GM12878 (cell line): Measurements from ENCODE around the gene KIAA1217. TPM values are rescaled to one million over a fixed set of nuclear protein-coding genes. Genes with fewer than 3 reads are reported as not detected.

ENCODE experiments used
- ATAC-seq: fragments of 200-7000 bp; cut with Tn5 transposase; 3 replicates; pipeline ENCODE4 v1.9.1; 2020; ENCODE audit warnings: mild to moderate bottlenecking, moderate library complexity
- BruUV-seq: library from RNA; stranded (reverse); fragments of 400-500 nt; replicated peaks from 2 replicates; lab custom pipeline; 2021; lab: Mats Ljungman, UMichigan
- CTCF ChIA-PET: fragments of 300-600 bp; sonication (Branson Sonifier 250); formaldehyde crosslinking; extraction: SDS; loops from one replicate; lab custom pipeline; 2021; ENCODE audit warnings: inconsistent platforms; lab: Yijun Ruan, JAX
- POLR2A ChIA-PET: fragments of 350-600 bp; formaldehyde crosslinking; extraction: SDS; loops from one replicate; lab custom pipeline; 2021; ENCODE audit warnings: inconsistent platforms; lab: Charles Lee
- RAD21 ChIA-PET: fragments of 300-600 bp; sonication (Branson Sonifier 250); formaldehyde crosslinking; loops from one replicate; lab custom pipeline; 2023; ENCODE audit warnings: antibody characterized with exemption; ENCODE audit not compliant: unreplicated experiment; lab: Charles Lee
- SMC1A ChIA-PET: fragments of 300-600 bp; sonication (Branson Sonifier 250); formaldehyde crosslinking; loops from one replicate; lab custom pipeline; 2023; ENCODE audit not compliant: unreplicated experiment, uncharacterized antibody; lab: Charles Lee
- DNase-seq: peaks from one replicate; pipeline ENCODE4 v3.0.0-alpha.2; 2011; ENCODE audit warnings: low read depth, low spot score
- FAIRE-seq: peaks from 3 replicates; lab custom pipeline; 2011; peaks lifted over from hg19 to GRCh38; lab: Jason Lieb, UNC
- H2AFZ ChIP-seq: 2 replicates; pipeline ENCODE4 v1.6.0; 2011; ENCODE audit warnings: low read depth, low read length, control low read depth; ENCODE audit not compliant: control insufficient read depth
- H3K27ac ChIP-seq: 2 replicates; pipeline ENCODE4 v1.5.1; 2011; ENCODE audit warnings: control low read depth; ENCODE audit not compliant: control insufficient read depth, insufficient read depth
- H3K27me3 ChIP-seq, 2 experiments: replicated peaks in 1 of 2; 2 replicates each; pipeline versions ENCODE4 v1.6.0 to v1.6.1; 2011; ENCODE audit warnings: low read length in 1 of 2; ENCODE audit not compliant: control insufficient read depth in 2 of 2, insufficient read depth in 2 of 2
- H3K36me3 ChIP-seq, 2 experiments: 2 replicates each; pipeline ENCODE4 v1.5.1; 2011; ENCODE audit warnings: low read length in 1 of 2; ENCODE audit not compliant: control insufficient read depth in 2 of 2, insufficient read depth in 2 of 2
- H3K4me1 ChIP-seq: 2 replicates; pipeline ENCODE4 v1.6.1; 2011; ENCODE audit warnings: mild to moderate bottlenecking, low read length, moderate library complexity, mixed read lengths; ENCODE audit not compliant: control insufficient read depth, insufficient read depth
- H3K4me2 ChIP-seq: 2 replicates; pipeline ENCODE4 v1.6.0; 2011; ENCODE audit warnings: control low read depth; ENCODE audit not compliant: control insufficient read depth, insufficient read depth
- H3K4me3 ChIP-seq: fragments of 200-600 bp; sonication (generic); 2 replicates; pipeline ENCODE4 v1.5.1; 2016
- H3K79me2 ChIP-seq: 2 replicates; pipeline ENCODE4 v1.6.0; 2011; ENCODE audit warnings: low read length; ENCODE audit not compliant: control insufficient read depth, insufficient read depth
- H3K9ac ChIP-seq: 2 replicates; pipeline ENCODE4 v1.8.0; 2011; ENCODE audit warnings: low read length, control low read depth, mixed read lengths; ENCODE audit not compliant: control insufficient read depth, insufficient read depth
- H3K9me3 ChIP-seq: replicated peaks from 3 replicates; pipeline ENCODE4 v1.5.1; 2011; ENCODE audit warnings: mild to moderate bottlenecking, low read length; ENCODE audit not compliant: control insufficient read depth, insufficient read depth
- H4K20me1 ChIP-seq: 2 replicates; pipeline ENCODE4 v1.6.0; 2011; ENCODE audit not compliant: control insufficient read depth, insufficient read depth
- BHLHE40 ChIP-seq, 2 experiments: fragments of 450-650 bp in 1 of 2; IDR thresholded peaks; 2 replicates each; pipeline ENCODE4 v1.6.1; 2011 to 2017; ENCODE audit warnings: low read depth in 2 of 2, borderline replicate concordance in 1 of 2, improper control_type of control experiment in 1 of 2, low read length in 1 of 2, mild to moderate bottlenecking in 1 of 2
- CEBPB ChIP-seq, 2 experiments: fragments of 150-350 bp in 1 of 2; IDR thresholded peaks; 2 replicates each; pipeline ENCODE4 v1.6.1; 2012 to 2014; ENCODE audit warnings: low read depth in 2 of 2, low read length in 2 of 2, borderline replicate concordance in 1 of 2, inconsistent platforms in 1 of 2
- CTCF ChIP-seq, 3 experiments: IDR thresholded peaks in 2 of 3; conservative IDR thresholded peaks in 1 of 3; 2 replicates each; pipeline ENCODE4 v1.5.1; 2011; ENCODE audit warnings: low read depth in 3 of 3, low read length in 3 of 3, mild to moderate bottlenecking in 3 of 3, control low read depth in 2 of 3, moderate library complexity in 2 of 3, inconsistent platforms in 1 of 3, mixed read lengths in 1 of 3; ENCODE audit not compliant: control insufficient read depth in 2 of 3, insufficient read depth in 1 of 3; ENCODE audit errors: extremely low read depth in 1 of 3
- EZH2 ChIP-seq: IDR thresholded peaks from 2 replicates; pipeline ENCODE4 v1.6.1; 2012; ENCODE audit warnings: low read depth, mild to moderate bottlenecking, control low read depth, inconsistent platforms, low read length, borderline replicate concordance; ENCODE audit not compliant: control insufficient read depth
- GABPA ChIP-seq: IDR thresholded peaks from 2 replicates; pipeline ENCODE4 v1.6.1; 2014; ENCODE audit warnings: antibody characterized with exemption, low read depth, mild to moderate bottlenecking, inconsistent platforms
- HCFC1 ChIP-seq: fragments of 150-350 bp; IDR thresholded peaks from 2 replicates; pipeline ENCODE4 v1.6.1; 2014; ENCODE audit warnings: low read length
- HDAC6 ChIP-seq: fragments of 200-600 bp; sonication (generic); IDR thresholded peaks from one replicate; pipeline ENCODE4 v1.8.0; 2017; ENCODE audit warnings: antibody characterized with exemption; ENCODE audit not compliant: unreplicated experiment
- JUND ChIP-seq: IDR thresholded peaks from 2 replicates; pipeline ENCODE4 v1.6.1; 2012; ENCODE audit warnings: low read depth, mild to moderate bottlenecking, low read length, improper control_type of control experiment, moderate library complexity
- NBN ChIP-seq: fragments of 450-650 bp; IDR thresholded peaks from 2 replicates; pipeline ENCODE4 v1.6.1; 2016
- TCF12 ChIP-seq: IDR thresholded peaks from 2 replicates; pipeline ENCODE4 v1.6.1; 2011; ENCODE audit warnings: low read depth, mild to moderate bottlenecking, low read length
- WGBS: methylation state at CpG from one replicate; pipeline ENCODE4 v1.1.6; 2016; ENCODE audit warnings: low lambda C conversion rate; ENCODE audit not compliant: insufficient replicate concordance, insufficient coverage; ENCODE audit errors: missing lambda C conversion rate; 5-methylcytosine and 5-hydroxymethylcytosine counted together
- in situ Hi-C: fragments of 300-500 bp; cut with MboI; formaldehyde crosslinking; loops from 9 replicates; pipeline ENCODE4 v1.14.3; 2018; ENCODE audit warnings: mixed read lengths
- intact Hi-C: fragments of 100-400 bp; cut with micrococcal nuclease; formaldehyde crosslinking; loops from one replicate; pipeline ENCODE4 v1.14.2; 2022; ENCODE audit not compliant: unreplicated experiment
- polyA plus RNA-seq, 11 experiments: library from polyadenylated mRNA; depleted of rRNA in 4 of 11; unstranded in 6 of 11; stranded (reverse) in 5 of 11; fragments of >200 nt; fragmentation: Nextera tagmentation in 4 of 11; fragmentation: Illumina TruSeq in 1 of 11; extraction: Ambion mirVana in 4 of 11; extraction: Trizol in 1 of 11; gene quantifications; 1 replicate in 1 of 11; 2 replicates in 10 of 11; pipeline versions ENCODE4 v1.2.1 to v1.2.3, GENCODE V29; 2011 to 2016; ENCODE audit warnings: inconsistent platforms in 2 of 11, missing spikeins in 2 of 11, low read depth in 1 of 11
- total RNA-seq, 4 experiments: library from RNA; depleted of rRNA in 3 of 4; stranded (reverse); fragments of >200 nt in 3 of 4; fragmentation: Illumina TruSeq in 1 of 4; extraction: Trizol in 1 of 4; gene quantifications; 2 replicates each; pipeline versions ENCODE4 v1.2.1 to v1.2.3, GENCODE V29; 2013 to 2021
- TF ChIP-seq, protein P1 (sequence below): fragments of 450-650 bp; IDR thresholded peaks from 2 replicates; pipeline ENCODE4 v1.6.1; 2016; ENCODE audit warnings: mild to moderate bottlenecking
- TF ChIP-seq, protein P2 (sequence below): IDR thresholded peaks from 2 replicates; pipeline ENCODE4 v1.6.1; 2012; ENCODE audit warnings: low read length, inconsistent platforms
- TF ChIP-seq, protein P3 (sequence below): fragments of 450-650 bp; IDR thresholded peaks from 2 replicates; pipeline ENCODE4 v1.6.1; 2017; ENCODE audit warnings: borderline replicate concordance
- TF ChIP-seq, protein P4 (sequence below): fragments of 450-650 bp; IDR thresholded peaks from 2 replicates; pipeline ENCODE4 v1.6.1; 2017; ENCODE audit warnings: low read depth, mild to moderate bottlenecking, moderate library complexity

Gene KIAA1217
- total and polyA plus RNA-seq, 10 of the 15 experiments (the other 5 are each of a cell fraction or from before 2014, with no cell fraction given): 0.57 to 3.8 (median 2.1) TPM

DNA sequence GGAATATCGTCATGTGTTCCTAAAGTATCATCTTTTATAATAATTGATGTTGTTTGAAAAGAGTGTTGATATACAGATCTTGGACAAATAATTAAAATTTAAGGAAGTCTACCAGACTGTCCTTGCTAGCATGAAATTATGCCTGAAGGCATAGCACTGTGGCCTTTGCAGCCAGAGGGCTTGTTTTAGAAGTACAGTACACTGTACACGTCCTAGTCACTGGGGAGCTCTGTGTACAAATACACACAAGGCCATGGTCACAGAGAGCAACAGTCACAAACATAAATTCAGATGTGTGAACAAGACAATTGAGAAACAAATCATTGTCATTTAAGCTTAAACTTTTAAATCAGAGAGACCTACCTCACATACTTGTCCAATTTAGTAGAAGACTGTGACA, 133.0 kb downstream of the KIAA1217 start (continued):
- no peak for TF ChIP-seq HCFC1
- TF ChIP-seq, protein P1, sequence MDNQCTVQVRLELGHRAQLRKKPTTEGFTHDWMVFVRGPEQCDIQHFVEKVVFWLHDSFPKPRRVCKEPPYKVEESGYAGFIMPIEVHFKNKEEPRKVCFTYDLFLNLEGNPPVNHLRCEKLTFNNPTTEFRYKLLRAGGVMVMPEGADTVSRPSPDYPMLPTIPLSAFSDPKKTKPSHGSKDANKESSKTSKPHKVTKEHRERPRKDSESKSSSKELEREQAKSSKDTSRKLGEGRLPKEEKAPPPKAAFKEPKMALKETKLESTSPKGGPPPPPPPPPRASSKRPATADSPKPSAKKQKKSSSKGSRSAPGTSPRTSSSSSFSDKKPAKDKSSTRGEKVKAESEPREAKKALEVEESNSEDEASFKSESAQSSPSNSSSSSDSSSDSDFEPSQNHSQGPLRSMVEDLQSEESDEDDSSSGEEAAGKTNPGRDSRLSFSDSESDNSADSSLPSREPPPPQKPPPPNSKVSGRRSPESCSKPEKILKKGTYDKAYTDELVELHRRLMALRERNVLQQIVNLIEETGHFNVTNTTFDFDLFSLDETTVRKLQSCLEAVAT: no peak
- no peak for TF ChIP-seq GABPA
- TF ChIP-seq JUND: no peak
- TF ChIP-seq CTCF (IDR thresholded peaks at IDR 0.05 in 2 of 3, conservative IDR thresholded peaks at IDR 0.05 in 1 of 3; ENCODE audit: control insufficient read depth in 2 of 3, extremely low read depth in 1 of 3, insufficient read depth in 1 of 3, low read depth in 3 of 3, low read length in 3 of 3): no peak
- TF ChIP-seq BHLHE40 (IDR thresholded peaks at IDR 0.05; ENCODE audit: borderline replicate concordance in 1 of 2, low read depth in 2 of 2, low read length in 1 of 2): no peak

- no peaks in the 10 kb centered on the region for H3K36me3 ChIP-seq
- no peaks in the 10 kb centered on the region for H3K4me1 ChIP-seq
- ChIA-PET RAD21 (interaction anchor here (0.8 to 1.6 kb wide), 2 partner anchors 35 to 176 kb away, joined by 4 read pairs; no protein-coding TSS in a partner anchor), SMC1A (interaction anchor here (0.8 to 4.6 kb wide), 8 partner anchors 11 to 134 kb away, joined by 3 to 16 read pairs (median 4); partner anchors contain the start of gene KIAA1217), CTCF (interaction anchor here (1.1 to 2.0 kb wide), 5 partner anchors 16 to 349 kb away, joined by 3 to 8 read pairs (median 4); no protein-coding TSS in a partner anchor), POLR2A (interaction anchor here (1.4 kb wide), 1 partner anchor 24 kb away, joined by 3 read pairs; no protein-coding TSS in a partner anchor)
- H3K79me2 ChIP-seq: no peaks in the 10 kb centered on the region
- no peaks in the 10 kb centered on the region for H3K27me3 ChIP-seq
- H3K27ac ChIP-seq: no peak overlapping the region
- H3K9ac ChIP-seq: no peak overlapping the region
- in situ Hi-C loops (no loop called here), intact Hi-C loops (no loop called here)
- no peaks in the 10 kb centered on the region; the same call in 2 of the 3 replicates for H3K9me3 ChIP-seq
- 26% methylated on average over 4 of the region's 4 CpGs for WGBS
- no TSS peak for BruUV-seq
- no peaks in the 10 kb centered on the region for H4K20me1 ChIP-seq
- ATAC-seq: no peak
- H2AFZ ChIP-seq: no peak overlapping the region
- no peak overlapping the region for H3K4me3 ChIP-seq
- FAIRE-seq: no peak
- no peak for DNase-seq
- H3K4me2 ChIP-seq: no peak overlapping the region
- TF ChIP-seq HDAC6 (no peak), NBN (no peak), EZH2 (no peak), TCF12 (no peak), CEBPB (IDR thresholded peaks at IDR 0.05; ENCODE audit: borderline replicate concordance in 1 of 2, low read depth in 2 of 2, low read length in 2 of 2) (no peak)
- TF ChIP-seq, protein P2, sequence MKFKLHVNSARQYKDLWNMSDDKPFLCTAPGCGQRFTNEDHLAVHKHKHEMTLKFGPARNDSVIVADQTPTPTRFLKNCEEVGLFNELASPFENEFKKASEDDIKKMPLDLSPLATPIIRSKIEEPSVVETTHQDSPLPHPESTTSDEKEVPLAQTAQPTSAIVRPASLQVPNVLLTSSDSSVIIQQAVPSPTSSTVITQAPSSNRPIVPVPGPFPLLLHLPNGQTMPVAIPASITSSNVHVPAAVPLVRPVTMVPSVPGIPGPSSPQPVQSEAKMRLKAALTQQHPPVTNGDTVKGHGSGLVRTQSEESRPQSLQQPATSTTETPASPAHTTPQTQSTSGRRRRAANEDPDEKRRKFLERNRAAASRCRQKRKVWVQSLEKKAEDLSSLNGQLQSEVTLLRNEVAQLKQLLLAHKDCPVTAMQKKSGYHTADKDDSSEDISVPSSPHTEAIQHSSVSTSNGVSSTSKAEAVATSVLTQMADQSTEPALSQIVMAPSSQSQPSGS: no peak
- TF ChIP-seq, protein P3, sequence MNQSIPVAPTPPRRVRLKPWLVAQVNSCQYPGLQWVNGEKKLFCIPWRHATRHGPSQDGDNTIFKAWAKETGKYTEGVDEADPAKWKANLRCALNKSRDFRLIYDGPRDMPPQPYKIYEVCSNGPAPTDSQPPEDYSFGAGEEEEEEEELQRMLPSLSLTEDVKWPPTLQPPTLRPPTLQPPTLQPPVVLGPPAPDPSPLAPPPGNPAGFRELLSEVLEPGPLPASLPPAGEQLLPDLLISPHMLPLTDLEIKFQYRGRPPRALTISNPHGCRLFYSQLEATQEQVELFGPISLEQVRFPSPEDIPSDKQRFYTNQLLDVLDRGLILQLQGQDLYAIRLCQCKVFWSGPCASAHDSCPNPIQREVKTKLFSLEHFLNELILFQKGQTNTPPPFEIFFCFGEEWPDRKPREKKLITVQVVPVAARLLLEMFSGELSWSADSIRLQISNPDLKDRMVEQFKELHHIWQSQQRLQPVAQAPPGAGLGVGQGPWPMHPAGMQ: no peak
- TF ChIP-seq, protein P4, sequence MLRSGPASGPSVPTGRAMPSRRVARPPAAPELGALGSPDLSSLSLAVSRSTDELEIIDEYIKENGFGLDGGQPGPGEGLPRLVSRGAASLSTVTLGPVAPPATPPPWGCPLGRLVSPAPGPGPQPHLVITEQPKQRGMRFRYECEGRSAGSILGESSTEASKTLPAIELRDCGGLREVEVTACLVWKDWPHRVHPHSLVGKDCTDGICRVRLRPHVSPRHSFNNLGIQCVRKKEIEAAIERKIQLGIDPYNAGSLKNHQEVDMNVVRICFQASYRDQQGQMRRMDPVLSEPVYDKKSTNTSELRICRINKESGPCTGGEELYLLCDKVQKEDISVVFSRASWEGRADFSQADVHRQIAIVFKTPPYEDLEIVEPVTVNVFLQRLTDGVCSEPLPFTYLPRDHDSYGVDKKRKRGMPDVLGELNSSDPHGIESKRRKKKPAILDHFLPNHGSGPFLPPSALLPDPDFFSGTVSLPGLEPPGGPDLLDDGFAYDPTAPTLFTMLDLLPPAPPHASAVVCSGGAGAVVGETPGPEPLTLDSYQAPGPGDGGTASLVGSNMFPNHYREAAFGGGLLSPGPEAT: no peak
Observed at GRCh38 chr10:24343686-24344085, 134.7 kb downstream of the KIAA1217 start.
